Upper lobe of left lung (tissue), 4 donors: ENCODE results near the gene DQX1.

ENCODE experiments used
- CTCF ChIP-seq, 6 experiments: fragments of 450-650 bp in 4 of 6; fragments of 200-600 bp in 2 of 6; sonication (generic) in 2 of 6; IDR thresholded peaks; one replicate each; pipeline ENCODE4 v1.5.1; 2016 to 2019; ENCODE audit warnings: antibody characterized with exemption in 6 of 6
- POLR2AphosphoS5 ChIP-seq, 2 donors: sonication (generic); formaldehyde crosslinking; IDR thresholded peaks; one replicate each; pipeline ENCODE4 v1.5.1; 2017; ENCODE audit warnings: antibody characterized with exemption in 2 of 2

GRCh38 chr2:74510272-74510671 is 15.8 kb downstream of the DQX1 start:
- TF ChIP-seq CTCF (IDR thresholded peaks at IDR 0.05) (no peak), POLR2AphosphoS5 (IDR thresholded peaks at IDR 0.05) (no peak)
